ENCODE results near the gene TPCN1.

The TPCN1 gene

DNA sequence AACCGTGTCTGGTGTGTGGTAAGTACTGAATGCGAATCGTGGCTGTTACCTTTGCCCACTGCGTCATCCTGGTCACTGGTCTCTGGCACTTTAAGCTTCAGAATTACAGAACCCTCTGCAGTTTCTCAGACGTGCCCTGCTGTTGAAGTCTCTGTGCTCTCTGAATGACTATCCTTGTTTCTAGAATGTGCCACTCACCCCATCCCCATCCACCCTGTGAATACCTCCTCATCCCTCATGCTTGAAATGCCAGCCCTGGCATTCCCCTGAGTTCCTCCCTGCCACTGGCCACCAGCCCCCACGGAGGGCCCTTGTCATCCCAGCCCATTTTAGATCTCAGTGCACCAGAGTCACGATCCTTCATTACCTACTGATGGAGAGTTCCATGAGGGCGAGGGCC is 21.3 kb downstream of the TPCN1 start:
- DNase-seq, result no peak

DNA sequence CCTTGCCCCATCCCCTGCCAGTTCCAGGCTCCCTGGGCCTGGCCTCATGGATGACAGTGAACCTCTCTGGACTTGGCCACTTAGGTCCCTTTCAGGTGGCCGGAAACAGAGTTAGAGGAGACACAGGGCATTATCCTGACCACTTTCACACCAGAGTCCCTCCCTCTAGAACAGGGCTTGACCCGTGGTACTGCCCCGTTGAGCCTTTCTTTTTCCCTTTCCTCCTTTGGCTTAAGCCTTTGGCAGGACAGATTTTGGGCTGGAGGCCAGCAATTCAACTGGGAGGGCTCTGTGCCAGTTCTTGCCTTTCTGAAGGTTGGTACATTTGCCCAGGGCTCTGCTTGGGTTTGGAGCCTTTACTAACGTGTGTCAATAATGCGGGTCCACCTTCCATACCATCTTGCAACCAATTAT is 22.8 kb downstream of the TPCN1 start:
- DNase-seq, result no peak

GRCh38 chr12:113244478-113244958 is 23.3 kb downstream of the TPCN1 start:
- no peak for DNase-seq

DNA sequence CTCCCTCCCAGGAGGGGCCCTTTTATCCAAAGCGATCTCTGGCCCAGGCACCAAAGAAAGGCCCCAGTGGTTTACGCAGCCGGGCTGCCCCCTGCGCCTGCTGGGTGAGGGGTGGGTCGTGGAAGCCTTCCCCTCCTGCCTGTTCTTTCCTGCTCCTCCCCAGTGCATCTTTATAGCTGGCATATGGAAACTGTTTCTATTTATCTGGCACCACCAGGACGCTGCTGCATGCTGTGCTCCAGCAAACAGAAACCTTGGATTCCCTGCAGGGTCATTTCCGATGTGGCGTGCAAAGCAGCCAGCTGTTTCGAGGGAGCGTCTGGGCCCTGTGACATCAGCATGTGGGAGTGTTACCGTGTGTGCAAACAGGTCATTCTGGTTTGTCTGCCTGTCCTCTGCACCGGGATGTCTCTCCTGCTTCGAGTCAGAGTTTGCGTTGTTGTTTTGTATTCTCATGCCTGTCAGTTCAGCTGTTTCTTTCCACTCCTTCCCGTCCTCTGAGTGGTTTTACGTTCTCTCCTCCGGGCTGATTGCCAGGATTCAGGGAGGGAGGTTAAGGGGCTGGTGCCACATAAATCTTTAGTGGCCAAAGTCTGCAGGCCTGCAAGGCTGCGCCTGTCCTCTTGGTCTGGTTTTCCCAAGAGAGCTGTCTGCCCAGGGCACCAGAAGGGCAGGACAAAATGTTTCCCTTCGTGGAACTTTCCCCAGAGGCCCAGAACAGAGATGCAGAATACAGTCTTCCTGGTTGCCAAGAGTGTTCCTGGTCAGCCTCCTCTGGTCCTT is 24.6 kb downstream of the TPCN1 start:
- DNase-seq, result no peak

DNA sequence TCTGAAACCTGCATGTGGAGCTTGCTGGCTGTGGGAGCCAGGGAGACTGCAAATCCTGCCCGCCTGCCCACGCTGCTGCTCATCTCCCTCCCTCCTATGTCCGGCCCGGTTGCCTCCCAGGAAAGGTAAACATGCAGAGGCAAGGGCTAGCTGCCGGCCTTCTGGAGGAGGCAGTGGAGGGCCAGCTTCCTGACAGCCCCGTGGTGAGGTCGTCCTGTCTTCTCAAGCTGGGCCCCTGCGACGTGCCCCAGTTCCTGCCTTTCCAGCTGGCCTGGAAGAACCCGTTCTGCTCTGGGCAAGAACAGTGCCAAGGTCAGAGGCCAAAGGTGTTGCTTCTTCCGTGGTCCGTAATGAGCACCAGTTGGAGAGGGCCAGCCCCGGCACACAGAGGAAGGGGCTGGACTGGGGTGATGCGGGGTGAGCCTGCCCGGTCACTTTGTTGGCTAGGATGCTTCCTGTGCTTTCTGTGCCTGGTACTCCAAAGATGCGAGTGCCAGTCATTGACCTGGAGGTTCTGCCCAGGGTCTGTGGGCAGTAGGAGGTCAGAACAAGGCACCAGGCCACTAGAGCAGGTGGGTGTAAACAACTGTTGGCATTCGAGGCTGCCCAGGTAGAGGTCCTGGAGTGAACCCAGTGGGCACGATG is 25.3 kb downstream of the TPCN1 start:
- no peak for DNase-seq

DNA sequence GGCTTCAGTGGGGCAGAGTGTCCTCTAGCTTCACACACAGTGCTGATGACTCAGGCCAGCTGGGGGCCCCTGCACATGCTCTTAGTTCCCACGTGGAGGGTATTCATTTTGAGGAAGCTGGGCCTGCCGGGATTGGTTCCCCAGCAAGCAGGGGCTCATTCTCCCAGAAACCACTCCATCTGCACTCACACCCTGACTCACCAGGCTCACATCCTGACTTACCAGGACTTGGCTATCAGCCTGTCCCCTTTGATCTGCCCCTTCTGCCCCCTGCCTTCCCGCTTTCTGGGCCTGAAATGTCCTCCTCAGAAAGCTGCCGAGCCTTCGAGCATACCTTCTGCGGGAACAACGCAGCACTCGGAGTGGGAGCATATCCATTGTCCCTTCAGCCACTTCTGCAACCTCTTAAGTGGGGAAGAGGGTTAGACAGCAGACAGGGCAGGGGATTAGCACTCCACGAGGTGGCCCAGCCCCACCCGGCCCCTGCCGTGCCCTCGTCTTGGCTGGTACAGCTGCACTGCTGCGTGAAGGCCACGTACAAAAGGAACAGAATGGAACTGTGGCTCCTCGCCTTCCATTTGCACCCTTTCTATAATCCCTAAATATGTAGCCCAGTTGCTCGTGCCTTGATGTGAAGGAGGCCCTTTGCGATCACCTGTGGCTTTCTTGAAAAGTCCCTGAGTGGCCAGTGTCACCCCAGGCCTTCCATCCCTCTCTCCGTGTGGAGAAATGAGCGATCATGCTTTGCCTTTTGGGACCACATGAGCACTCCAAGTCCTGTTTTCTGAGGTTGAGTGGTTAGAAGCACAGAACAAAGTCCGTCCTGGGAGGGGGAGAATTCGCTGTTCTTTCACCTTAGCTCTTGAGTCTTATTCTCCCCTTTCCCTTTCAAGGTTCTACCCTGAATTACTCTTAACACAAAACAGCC is 26.1 kb downstream of the TPCN1 start:
- no peak for DNase-seq

- no peak for DNase-seq
Measured at GRCh38 chr12:113248051-113248825, 27.0 kb downstream of the TPCN1 start.

GRCh38 chr12:113248842-113249435 is 27.7 kb downstream of the TPCN1 start:
- DNase-seq, result no peak

DNA sequence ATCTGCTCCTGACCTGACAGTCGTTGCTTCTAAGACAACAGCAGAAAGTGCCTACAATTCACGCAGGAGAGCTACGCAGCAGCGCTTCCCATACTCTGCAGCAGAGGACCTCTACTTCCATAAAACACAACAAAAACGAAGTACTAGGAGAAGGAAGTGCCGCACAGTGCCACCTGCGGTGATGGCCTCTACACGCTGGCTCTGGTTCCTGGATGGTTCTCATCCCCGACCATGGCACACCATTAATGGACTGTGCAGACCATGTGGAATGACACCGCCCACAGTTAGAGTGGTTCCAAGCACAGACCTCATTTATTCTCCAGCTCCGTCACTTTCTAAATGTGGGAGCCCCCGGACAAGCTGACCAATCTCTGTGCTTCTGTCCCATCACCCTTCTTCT is 28.3 kb downstream of the TPCN1 start:
- no peak for DNase-seq

DNA sequence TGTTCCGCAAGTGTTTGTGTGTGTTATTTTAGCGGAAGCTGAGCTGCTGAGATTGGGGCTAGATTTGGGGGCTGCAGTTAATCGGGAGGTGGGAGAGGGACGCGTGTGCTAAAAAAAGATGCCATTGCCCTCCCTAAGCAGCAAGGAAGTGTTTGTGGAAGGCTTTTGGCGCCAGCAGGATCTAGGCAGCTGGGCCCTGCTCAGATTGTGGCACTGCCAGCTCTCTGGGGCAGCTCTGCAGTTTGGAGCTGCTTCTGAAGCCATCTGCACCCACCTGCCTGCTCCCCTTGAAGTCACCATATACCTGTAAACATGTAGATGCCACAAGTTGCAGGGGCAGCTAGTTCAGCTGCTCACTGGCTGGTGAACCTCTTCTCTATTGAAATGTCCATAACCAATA is 28.8 kb downstream of the TPCN1 start:
- no peak for DNase-seq

DNA sequence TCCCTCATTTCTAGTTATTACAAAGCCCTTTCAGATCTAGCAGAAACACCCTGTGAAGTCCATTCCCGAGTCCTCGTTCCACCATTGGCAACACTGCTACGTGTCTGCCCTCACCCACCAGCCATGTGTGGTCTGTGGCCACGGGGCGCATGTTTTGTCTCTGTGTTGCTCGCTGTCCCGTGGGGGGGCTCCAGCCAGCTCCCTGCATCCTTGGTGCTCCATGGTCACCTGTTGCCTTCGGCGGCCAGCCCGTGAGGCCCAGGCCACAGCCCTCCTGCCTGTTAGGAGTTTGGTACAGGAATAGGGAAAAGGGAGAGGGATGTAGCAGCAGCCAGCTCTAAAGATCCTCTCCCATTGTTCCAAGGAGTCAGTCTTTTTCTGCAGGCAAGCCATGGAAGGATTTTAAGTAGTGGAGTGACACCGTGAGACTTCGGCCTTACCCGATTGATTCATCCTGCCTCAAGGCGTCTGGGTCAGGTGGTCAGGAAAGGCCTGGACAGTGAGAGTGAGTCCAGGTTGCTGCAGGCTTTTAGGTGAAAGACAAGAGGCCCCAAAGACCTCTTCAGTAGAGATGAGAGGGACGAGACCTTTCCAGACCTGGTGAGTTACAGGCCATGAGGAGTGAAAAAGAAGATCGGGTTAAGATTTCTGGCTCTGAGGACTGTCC is 30.3 kb downstream of the TPCN1 start:
- no peak for DNase-seq

DNA sequence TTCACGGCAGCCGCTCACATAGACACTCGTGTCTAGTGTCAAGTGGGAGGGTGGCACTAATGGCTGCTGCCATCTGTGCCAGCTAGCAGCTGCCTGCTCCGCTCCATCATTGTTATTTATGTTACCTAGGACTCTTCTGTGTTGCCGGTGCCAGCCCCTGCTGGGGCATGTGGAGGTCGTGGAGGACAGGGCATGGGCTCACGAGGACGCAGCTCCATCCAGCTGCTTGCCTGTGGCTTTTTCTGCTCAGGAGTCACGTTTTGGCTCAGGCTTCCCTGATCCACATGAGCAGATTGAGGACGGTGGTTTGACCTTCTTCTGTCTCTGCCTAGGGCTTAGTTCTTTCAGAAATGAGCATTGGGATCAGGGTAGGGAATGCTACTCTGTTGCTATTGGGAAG is 31.2 kb downstream of the TPCN1 start:
- no peak for DNase-seq

DNA sequence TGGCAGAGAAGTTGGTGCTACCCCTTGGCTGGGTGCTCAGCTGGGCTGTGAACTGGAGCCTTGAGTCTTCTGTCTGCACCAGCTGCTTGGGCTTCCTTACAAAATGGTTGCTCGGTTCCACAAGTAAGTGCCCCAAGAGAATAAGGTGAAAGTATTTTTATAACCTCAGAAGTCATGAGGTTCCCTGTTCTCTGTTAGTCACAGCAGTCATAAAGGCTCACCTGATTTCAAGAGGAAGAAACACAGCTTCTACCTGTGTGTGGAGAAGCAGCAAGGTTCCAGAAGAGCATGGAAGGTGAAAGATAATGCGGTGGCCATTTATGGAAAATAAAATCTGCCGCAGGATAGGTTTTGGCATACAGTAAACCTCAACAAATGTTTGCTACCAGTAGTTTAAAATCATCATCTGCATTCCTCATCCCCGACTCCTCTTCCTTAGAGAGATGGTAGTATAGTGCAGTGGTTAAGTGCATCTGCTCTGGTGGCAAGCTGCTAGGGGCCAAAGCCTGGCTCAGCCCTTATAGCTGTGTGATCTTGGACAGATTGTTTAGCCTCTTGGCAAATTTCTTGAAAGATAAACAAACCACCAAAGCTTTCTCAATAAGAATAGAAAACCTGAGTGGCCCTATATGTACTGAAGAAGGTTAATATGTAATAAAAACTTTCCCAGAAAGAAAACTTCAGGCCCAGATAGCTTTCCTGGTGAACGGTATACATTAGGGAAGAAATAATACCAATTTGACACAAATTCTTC is 32.4 kb downstream of the TPCN1 start:
- DNase-seq, result no peak

GRCh38 chr12:113254298-113254697 is 33.0 kb downstream of the TPCN1 start:
- no peak for DNase-seq

DNA sequence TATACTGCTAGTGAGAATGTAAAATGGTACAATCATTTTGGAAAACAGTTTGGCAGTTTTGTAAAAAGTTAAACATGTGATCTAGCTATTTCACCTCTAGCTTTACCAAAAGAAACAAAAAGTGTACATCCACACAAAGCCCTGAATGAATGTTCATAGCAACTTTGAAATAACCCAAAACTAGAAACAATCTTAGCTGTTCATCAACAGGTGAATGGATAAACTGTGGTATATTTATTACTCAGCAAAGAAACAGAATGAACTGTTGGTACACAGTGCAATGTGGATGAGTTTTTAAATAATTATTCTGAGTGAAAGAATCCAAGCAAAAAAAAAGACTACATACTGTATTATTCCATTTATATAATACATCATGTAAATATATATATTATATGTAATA is 36.3 kb downstream of the TPCN1 start:
- DNase-seq, result no peak

GRCh38 chr12:113260127-113260526 is 38.9 kb downstream of the TPCN1 start:
- no peak for DNase-seq

DNA sequence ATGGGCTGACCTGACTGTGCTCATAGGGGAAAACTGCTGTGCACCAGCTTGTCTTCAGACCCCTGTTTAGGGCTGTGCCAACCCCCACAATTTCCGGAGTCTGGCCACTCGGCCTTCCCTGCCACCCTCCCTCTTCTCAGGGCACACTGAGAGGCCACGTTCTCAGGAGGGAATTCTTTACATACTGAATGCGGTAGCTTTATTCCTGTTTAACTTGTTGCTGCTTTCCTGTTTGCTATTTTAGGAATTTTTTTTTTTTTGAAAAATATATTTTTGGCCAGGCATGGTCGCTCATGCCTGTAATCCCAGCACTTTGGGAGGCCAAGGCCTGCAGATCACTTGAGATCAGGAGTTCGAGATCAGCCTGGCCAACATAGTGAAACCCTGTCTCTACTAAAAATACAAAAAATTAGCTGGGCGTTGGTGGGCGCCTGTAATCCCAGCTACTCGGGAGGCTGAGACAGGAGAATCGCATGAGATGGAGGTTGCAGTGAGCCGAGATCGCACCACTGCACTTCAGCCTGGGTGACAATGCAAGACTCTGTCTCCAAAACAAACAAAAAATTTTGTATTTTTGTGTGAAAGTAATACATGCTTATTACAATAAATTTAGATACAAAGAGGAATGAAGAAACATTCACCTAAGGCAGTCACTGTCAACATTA is 39.5 kb downstream of the TPCN1 start:
- DNase-seq, result no peak

DNA sequence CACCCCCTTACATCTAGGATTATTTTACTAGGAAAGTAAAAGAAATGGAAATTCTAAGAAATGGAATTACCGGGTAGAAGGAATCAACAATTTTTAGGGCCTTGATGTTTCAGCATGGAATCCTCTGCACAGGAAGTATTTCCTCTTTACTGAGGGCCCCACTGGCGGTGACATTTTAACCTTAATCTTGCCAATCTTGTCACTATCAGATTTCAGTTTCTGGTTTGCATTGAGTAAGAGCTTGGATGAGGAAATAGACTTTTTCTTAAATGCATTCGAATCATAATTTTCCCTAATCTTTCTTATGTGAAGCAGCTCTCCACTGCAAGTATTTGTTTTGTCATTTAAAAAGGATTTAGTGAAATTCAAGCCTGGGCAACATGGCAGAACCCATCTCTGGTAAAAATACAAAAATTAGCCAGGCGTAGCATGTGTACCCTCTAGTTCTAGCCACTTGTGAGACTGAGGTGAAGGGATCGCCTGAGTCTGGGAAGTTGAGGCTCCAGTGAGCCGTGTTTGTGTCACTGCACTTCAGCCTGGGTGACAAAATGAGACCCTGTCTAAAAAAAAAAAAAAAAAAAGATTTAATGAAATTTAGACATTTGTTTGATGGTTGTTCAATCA is 40.7 kb downstream of the TPCN1 start:
- DNase-seq, result no peak

DNA sequence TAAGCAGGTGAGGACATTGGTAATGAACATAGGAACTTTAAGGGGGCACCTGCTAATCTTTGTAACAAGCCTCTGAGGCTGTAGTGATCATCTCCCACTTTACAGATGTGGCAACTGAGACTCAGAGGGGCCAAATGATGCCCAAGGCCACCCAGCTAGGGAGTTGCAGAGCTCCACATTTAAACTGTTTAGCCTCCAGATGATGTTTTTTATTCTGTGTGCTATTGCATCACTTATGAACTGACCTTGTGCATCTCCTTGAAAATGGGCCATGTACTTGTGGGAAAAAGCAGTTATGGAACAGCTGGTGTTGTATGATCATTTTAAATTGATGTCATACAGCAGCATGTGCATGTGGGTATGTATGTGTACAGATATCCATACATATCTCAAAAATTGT is 41.4 kb downstream of the TPCN1 start:
- DNase-seq, result no peak

DNA sequence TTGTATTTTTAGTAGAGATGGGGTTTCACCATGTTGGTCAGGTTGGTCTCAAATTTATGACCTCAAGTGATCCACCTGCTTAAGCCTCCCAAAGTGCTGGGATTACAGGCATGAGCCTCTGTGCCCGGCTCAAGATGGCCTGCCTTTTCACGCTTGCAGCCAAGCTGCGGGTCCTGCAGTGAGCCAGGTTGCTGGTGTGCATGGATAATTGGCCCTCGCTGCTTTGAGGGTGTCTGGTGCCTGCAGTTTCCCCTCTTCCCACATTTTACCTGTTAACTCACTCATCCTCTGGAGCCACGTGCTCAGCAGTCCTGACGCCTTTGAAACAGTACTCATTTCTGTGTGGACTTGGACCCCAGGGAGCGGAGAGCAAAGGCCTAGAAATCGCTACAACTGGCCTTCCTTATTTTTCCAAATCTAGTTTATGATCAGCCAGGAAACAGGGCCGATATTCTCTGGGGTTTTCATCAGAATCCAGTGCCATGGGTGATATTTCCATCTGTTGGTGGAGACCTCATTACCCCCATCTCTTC is 42.2 kb downstream of the TPCN1 start:
- DNase-seq, result no peak

All from activated T-cell treated with anti-CD3 and anti-CD28 coated beads for 4 hours (primary cell).